HG03064 (cell line): ENCODE results near the gene ACTA2.

Experiments used
- ATAC-seq: cut with Tn5 transposase; IDR thresholded peaks from one replicate; pipeline ENCODE4 v1.9.1; 2021; ENCODE audit warnings: low read depth; ENCODE audit not compliant: unreplicated experiment

The ACTA2 gene

DNA sequence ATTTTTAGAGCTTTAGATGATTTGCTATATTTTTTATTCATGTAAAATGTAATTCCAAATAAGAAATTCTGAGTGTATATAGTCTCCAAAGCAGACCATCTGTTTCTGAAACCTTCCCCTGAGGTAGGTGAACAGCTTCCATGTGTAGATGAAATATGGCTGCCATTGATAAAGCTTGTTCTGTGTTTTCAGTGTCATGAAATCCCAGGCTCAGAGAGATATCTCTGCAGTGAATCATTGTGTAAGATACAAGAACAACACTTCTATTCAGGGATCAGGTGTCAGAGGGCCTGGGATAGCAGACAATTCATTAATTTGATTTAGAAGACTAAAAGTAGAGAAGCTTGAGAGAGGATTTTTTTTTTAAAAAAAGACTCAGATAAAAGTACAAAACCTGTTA, 29.1 kb downstream of the ACTA2 start:
- no peak for ATAC-seq

GRCh38 chr10:88922041-88922440, 30.5 kb downstream of the ACTA2 start:
- ATAC-seq = no peak

DNA sequence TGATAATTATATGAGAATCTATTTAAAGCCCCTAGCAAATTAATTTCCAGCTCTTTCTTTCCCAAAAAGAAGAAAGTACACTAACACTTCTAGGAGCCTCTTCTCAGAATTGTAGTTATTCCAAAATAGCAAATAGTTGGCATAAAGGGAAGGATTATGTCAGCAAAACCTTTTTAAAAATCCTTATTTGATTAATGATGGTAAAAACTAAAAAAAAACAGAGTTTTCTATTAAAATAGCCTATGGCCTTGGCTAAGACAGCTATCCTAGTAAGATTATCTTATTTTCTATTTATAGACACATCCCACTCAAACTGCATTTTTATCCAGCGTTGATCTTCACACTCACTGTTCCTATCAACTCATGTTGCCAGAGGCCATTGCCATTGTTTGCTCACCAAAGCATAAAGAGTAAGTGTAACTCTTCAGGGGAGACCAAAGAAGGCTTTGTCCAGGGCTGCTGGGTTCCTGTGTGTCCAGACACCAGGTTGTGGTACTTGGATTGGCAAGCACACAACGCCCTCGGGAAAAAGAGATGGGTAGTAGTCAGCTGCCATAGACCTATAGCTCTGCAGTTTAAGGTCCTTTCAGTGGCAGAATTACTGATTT, 31.5 kb downstream of the ACTA2 start:
- no peak for ATAC-seq

- no peak for ATAC-seq
Measured at GRCh38 chr10:88920198-88920597, 32.4 kb downstream of the ACTA2 start.

GRCh38 chr10:88919041-88919440, 33.5 kb downstream of the ACTA2 start:
- ATAC-seq = no peak

DNA sequence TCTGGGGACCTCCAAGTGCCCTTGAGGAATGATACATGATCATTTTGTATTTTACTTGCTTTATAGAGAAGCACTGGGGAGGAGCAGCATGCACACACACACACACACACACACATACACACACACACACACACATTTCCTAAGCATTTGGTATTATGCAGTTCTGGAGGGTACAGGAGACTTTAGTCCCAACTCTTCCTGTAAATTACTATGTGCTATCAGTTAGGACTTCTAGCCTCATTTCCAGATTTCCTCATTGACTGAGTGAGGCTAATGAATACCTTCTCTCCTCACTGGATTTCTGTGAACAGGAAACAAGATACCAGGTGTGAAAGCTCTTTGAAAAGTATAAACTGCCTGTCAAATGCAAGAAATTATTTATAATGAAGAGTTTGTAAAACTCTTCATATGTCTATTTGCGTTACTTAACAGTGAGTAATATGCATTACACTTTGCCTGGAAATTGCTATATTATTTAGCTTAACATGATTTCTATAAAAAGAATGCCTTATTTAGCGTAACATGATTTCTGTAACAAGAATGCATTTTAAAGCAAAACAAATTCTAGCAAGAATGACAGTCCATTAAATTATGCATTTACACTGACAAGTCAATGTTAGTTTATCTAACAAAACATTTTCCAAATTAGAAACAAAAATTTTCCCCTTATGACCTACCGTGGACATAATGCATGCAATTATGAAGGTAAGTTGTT, 34.2 kb downstream of the ACTA2 start:
- no peak for ATAC-seq

GRCh38 chr10:88916986-88917385, 35.6 kb downstream of the ACTA2 start:
- no peak for ATAC-seq

GRCh38 chr10:88916231-88916630, 36.3 kb downstream of the ACTA2 start:
- no peak for ATAC-seq

DNA sequence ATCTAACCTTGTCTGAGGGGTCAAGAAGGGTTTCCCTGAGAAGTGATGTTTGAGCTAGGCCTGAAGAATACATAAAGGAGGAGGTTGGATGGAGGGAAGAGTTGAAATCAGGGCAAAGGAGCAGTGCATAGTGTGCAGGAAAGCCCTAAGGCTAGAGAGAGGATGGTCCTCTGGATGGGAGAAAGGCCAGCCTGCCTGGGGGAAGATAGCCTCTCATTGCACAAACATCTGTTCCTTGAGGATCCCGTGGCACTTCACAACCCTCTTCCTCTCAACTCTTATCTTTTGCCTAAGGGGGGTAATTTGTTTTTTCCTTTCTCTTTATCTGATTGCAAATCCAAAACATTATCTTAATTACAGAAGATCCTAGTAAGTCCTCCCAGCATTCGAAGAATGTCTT, 36.8 kb downstream of the ACTA2 start:
- no peak for ATAC-seq

GRCh38 chr10:88913788-88914187, 38.8 kb downstream of the ACTA2 start:
- ATAC-seq = no peak

DNA sequence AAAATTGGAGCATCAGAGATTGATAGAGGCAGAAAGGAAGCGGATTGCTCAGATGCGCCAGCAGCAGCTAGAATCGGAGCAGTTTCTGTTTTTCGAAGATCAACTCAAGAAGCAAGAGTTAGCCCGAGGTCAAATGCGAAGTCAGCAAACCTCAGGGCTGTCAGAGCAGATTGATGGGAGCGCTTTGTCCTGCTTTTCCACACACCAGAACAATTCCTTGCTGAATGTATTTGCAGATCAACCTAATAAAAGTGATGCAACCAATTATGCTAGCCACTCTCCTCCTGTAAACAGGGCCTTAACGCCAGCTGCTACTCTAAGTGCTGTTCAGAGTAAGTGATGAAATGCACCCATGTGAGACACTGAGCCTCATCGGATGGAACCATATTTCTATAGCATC, 39.4 kb downstream of the ACTA2 start:
- no peak for ATAC-seq

DNA sequence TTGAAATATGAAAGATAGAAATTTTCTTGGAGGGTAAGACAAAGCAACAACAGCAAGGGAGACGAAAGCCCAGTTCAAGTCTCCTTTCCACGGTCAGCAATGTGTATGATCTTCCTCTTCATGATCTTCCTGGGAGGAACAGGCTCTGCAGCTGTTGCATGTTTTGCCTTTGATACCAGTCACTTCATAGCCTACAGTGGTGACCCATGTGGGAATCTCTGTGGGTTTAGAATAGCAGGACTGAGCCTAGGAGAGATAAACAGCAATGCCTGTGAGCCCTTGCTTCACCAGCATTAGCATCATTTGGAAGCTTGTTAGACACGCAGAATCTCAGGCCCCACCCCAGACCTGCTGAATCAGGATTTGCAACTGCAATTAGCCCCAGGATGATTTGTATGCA, 40.7 kb downstream of the ACTA2 start:
- ATAC-seq = no peak

DNA sequence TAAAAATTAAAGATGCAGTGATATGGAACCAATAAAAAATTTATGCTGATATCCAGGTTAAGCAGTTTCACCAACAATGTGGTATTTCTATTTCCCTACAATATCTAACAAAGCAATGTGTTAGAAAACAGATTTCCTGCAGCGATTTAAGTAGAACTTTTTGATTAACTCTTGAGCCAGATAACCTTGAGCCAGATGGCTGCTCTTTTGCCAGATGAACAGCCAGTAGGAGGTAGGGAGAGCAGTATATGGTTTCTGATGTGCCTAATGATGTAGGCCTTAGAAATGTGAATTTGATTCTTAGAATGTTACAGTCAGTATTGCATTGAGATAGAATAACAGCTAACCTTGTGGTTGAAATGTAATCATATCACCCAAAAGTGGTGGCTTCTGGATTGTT, 41.5 kb downstream of the ACTA2 start:
- ATAC-seq = no peak

- no peak for ATAC-seq
Measured at GRCh38 chr10:88908194-88908593, 44.4 kb downstream of the ACTA2 start.

DNA sequence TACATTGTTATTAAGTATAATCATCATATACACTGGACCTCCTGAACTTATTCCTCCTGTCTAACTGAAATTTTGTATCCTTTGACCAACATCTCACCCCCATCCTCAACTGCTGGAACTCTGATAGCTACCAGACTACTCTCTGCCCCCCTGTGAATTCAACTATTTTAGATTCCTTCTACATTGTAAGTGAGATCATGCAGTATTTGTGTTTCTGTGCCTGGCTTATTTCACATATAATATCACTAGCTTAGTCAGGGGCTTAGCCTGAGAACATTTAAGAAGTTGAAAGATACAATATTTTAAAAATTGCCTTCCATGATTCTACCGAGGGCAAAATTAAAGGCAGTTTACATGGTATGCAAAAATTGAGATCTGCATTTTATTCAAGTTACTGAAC, 45.7 kb downstream of the ACTA2 start:
- ATAC-seq = no peak

GRCh38 chr10:88903715-88904114, 48.9 kb downstream of the ACTA2 start:
- ATAC-seq = no peak

DNA sequence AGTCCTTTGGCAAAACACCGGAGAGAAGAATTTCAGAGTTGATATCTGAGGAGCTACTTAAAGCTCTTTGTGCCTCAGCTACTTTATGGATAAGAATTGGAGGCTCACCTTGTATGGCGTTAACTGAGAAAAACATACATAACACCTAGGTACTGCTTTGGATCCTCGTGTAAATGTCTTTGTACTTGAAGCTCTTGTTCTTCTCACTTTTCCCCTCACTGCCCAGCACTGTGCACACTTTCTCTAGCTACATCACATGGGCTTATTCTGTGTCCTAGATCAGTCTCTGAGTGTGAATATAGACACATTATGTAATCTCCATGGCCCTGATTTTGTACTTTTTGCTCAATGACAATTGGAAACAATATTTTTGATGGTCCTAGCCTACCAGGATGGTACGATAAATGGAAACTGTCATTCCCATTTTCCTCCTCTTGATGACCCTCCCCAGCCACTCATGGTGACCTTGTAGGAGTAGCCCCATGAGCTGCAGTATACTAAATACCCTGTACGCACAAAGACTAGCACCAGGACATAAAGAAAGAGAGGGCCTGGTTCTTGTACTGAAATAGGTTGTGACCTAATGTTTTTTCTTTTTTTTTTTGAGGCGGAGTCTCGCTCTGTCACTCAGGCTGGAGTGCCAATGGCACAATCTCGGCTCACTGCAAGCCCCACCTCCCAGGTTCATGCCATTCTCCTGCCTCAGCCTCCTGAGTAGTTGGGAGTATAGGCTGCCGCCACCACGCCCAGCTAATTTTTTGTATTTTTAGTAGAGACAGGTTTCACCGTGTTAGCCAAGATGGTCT, 50.4 kb downstream of the ACTA2 start:
- ATAC-seq = peak; percentile 45

GRCh38 chr10:88901206-88901983, 51.2 kb downstream of the ACTA2 start:
- ATAC-seq = peak; percentile 76

- ATAC-seq = no peak
Measured at GRCh38 chr10:88899886-88900285, 52.7 kb downstream of the ACTA2 start.

GRCh38 chr10:88898727-88899126, 53.8 kb downstream of the ACTA2 start:
- ATAC-seq = no peak
